Measurements from ENCODE around the gene ADAM15. TPM values are rescaled to one million over a fixed set of nuclear protein-coding genes. Genes with fewer than 3 reads are reported as not detected.
A peak's percentile ranks its signal among the peaks of the same experiment; 100 is the strongest.

Gene ADAM15
- total RNA-seq, 1 donor from 2014 or later, result 62.6 TPM

- no peak for DNase-seq
Measured at GRCh38 chr1:155011437-155012025, 39.6 kb upstream of the ADAM15 start.

GRCh38 chr1:155012026-155012546, 39.0 kb upstream of the ADAM15 start:
- DNase-seq, result peak; percentile 73

GRCh38 chr1:155012776-155013602, 38.1 kb upstream of the ADAM15 start:
- DNase-seq, result no peak

- no peak for DNase-seq
Measured at GRCh38 chr1:155013632-155014031, 37.5 kb upstream of the ADAM15 start.

- DNase-seq, result no peak
Measured at GRCh38 chr1:155014709-155015508, 36.2 kb upstream of the ADAM15 start.

GRCh38 chr1:155015527-155016230, 35.4 kb upstream of the ADAM15 start:
- DNase-seq, result no peak

GRCh38 chr1:155016231-155016831, 34.8 kb upstream of the ADAM15 start:
- no peak for DNase-seq

- DNase-seq, result peak; percentile 93
Measured at GRCh38 chr1:155017041-155017945, 33.8 kb upstream of the ADAM15 start.

- no peak for DNase-seq
Measured at GRCh38 chr1:155017946-155018316, 33.2 kb upstream of the ADAM15 start.

GRCh38 chr1:155018617-155019348, 32.3 kb upstream of the ADAM15 start:
- DNase-seq, result no peak

GRCh38 chr1:155019377-155020245, 31.5 kb upstream of the ADAM15 start:
- DNase-seq, result no peak

GRCh38 chr1:155022136-155022926, 28.8 kb upstream of the ADAM15 start:
- no peak for DNase-seq

GRCh38 chr1:155022927-155023236, 28.2 kb upstream of the ADAM15 start:
- no peak for DNase-seq

- DNase-seq, result no peak
Measured at GRCh38 chr1:155023627-155024026, 27.5 kb upstream of the ADAM15 start.

GRCh38 chr1:155024315-155024714, 26.8 kb upstream of the ADAM15 start:
- DNase-seq, result no peak

- no peak for DNase-seq
Measured at GRCh38 chr1:155026154-155026553, 25.0 kb upstream of the ADAM15 start.

GRCh38 chr1:155026588-155026987, 24.5 kb upstream of the ADAM15 start:
- no peak for DNase-seq

Data from tongue (tissue), 2 donors.